HG03571 (cell line): Measurements from ENCODE around the gene ZNF627.
A peak's percentile ranks its signal among the peaks of the same experiment; 100 is the strongest.
"Not testable (repeated sequence)": the region's sequence is repeated elsewhere in the genome, so short reads cannot be mapped to it uniquely, and the experiment has no call there.

Experiments
- ATAC-seq: cut with Tn5 transposase; IDR thresholded peaks from one replicate; pipeline ENCODE4 v1.9.1; 2021; ENCODE audit not compliant: unreplicated experiment

Gene ZNF627

DNA sequence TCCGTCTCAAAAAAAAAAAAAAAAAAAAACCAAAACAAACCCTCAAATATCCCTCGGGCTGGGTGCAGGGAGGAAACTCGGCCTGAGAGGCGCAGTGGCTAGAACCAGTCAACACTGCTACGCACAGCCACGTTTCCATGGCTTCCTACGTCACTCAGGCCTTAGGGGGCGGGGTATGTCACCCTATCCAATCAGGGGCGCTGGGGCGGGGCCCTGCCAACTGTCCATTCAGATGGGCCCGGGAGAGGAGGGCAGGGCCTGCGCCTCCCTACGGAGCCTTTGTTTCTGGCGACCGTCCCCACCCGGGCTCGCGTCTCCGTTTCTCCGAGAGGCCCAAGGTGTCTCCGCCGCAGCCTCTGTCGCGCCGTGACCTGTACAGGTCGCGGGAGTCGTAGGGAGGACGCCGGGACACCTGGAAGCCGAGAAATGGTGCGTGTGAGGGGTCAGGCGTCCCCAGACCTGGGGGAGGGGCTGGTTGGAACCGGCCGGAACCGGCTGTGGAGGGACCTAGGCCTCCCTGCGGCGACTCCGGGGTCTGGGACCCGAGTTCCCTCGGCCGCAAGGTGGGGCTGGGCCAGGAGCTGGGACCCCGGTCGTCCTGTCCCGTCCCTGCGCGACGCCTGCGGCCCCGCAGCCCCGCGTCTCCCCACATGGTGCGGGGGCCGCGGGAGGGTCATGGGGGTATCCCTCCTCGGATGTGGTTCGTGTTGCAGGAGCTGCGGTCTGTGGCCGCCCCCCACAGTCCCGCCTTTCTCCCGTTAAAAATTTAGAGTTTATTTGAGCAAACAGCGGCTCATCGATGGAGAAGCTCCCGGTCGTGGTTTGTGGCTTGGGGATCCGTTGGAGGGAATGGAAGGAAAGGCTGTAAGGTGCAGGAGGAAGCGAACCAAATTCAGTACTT is at the start of gene ZNF627:
TSS of gene ZNF627 (plus strand) at position 282 of the 901 bp plus-strand sequence. CDS start at position 427, 145 bp downstream.
- ATAC-seq: peak; percentile 97

DNA sequence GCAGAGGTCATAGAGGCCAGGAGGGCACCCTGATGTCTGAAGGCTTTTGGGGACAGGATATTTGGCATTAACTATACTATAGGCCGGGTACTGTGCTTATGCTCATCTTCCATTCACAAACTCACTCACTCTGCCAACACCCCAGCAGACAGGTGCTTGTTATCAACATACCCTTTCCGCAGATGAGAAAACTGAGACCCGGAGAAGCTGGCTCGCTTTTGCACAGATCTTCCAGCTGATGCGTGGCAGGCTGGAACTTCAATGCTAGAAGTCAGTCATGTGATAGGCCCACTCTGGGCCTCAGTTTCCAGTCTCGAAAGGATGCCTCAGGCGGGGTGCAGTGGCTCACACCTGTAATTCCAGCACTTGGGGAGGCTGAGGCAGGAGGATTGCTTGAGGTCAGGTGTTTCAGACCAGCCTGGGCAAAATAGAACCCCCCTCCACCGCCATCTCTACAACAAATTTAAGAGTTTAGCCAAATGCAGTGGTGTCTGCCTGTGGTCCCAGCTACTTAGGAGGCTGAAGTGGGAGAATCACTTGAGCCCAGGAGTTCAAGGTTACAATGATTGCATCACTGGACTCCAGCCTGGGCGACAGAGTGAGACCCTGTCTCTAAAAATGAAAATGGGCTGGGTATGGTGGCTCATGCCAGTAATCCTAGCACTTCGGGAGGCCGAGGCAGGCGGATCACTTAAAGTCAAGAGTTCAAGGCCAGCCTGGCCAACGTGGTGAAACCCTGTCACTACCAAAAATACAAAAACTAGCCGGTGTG is 49.2 kb upstream of the ZNF627 start:
- no peak for ATAC-seq

DNA sequence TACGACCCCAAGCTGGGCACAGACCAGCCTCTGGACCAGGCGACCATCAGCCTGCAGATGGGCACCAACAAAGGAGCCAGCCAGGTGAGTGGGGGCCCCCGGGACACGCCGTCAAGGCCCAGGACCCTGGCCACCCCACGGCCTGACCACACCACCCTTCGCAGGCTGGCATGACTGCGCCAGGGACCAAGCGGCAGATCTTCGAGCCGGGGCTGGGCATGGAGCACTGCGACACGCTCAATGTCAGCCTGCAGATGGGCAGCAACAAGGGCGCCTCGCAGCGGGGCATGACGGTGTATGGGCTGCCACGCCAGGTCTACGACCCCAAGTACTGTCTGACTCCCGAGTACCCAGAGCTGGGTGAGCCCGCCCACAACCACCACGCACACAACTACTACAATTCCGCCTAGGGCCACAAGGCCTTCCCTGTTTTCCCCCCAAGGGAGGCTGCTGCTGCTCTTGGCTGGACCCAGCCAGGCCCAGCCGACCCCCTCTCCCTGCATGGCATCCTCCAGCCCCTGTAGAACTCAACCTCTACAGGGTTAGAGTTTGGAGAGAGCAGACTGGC is 47.8 kb upstream of the ZNF627 start:
- ATAC-seq: no peak

DNA sequence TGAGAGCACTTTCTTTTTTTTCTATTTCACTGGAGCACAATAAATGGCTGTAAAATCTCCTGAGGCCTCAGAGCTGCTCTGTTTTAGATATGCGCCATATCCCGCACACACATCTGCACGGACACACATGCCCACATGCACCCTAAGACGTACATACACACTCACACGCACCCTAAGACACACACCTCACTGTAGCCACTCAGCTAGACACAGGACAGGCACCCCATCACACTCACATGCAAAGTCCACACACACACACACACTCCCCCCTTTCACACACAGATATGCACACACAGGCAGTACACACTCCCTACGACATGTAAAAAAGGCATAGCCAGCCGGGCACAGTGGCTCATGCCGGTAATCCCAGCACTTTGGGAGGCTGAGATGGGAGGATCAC is 47.0 kb upstream of the ZNF627 start:
- no peak for ATAC-seq

DNA sequence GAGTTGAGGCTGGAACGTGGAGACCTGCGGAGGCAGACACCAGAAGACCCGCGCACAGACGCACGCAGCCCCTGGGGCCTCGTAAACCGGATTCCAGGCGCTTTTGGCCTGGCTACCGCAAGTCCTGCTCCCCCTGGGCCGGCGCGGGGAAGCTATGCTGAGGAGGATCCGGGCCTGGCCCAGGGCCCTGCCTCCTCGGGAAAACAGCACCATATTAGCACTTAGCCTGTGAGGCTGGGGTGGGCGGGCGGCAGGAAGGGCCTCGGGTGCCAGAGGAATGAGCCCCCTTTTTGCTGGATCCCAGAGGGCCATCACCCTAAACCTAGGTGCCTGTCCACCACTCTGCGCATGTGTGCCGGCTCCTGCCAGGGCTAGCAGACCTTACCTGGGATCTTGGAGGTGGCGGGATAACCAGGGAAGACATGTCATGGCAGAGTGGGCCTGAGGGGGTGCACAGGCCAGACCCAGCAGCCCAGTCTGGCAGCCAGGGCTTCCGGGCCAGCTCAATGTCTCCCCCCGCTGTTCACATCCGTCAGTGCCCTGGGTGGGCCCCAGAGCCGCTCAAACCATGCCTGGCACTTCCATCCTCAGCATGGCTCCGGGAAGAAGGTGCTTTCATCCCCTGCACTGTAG is 45.6 kb upstream of the ZNF627 start:
- no peak for ATAC-seq

DNA sequence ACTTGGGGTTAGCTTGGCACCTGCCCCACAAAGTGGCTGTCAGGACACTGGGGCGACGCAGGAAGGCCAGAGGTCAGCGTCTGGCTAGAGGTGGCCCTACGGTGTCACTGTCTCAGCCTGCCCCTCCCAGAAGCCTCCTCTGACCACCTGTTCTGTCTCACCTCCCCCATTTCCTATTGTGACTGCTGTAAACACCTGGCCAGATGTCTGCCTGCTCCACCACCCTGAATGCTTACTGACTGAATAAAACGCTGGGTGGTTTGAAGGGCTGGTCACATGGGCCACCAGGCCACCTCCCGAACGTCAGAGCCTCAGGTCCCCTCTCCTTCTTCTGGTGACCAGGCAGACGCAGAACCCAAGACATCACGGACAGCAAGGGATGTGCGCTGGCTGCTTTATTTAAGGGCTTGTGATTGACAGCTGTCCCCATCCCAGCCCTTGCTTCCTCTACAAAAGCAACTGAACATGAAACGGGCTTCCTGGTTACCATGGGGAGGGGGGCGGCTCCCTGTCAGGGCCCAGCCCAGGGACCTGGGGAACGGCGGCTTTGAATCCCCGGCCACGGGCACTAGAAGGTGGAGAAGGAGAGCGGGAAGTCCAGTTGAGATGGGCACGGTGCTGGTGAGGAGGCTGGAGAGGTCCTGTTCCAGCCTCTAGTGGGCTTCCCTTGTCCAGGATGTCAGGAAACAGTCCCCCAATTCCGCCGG is 44.5 kb upstream of the ZNF627 start:
- ATAC-seq: no peak

DNA sequence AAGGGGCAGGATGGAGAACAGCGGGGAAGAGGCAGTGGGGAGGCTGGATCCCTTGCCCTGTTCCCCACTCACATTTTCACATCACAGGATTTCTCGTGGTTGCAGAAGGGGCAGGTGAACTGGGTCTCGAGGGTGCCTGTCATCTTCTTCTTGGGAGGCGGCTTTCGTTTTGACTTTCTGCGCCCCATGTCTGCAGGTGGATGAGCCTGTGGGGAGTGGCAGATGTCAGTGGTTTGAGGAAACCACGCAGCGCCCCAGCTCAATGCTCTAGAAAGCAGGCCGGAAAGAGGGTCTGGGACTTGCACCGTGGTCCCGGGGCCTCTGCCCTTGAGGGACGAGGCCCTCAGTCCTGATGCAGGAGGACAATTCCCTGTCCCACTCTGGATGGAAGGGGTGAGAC is 43.1 kb upstream of the ZNF627 start:
- ATAC-seq: no peak

DNA sequence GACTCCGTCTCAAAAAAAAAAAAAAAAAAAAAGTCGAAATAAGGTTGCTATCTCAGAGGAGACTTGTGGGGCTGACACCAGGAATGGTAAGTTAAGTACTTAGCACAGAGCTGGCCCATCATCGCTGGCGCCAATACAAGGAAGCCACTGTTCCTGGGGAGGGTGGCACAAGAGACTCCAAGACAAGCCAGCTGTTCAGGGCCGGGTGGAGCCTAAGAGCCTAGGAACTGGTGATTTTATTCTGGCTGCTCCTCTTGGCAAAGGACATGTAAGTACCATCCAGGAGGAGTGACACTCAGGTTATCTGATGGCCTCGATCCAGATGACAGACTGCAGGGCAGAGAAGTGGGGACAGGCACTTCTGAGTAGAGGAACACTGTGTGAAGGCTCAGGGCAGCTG is 42.0 kb upstream of the ZNF627 start:
- ATAC-seq: no peak

DNA sequence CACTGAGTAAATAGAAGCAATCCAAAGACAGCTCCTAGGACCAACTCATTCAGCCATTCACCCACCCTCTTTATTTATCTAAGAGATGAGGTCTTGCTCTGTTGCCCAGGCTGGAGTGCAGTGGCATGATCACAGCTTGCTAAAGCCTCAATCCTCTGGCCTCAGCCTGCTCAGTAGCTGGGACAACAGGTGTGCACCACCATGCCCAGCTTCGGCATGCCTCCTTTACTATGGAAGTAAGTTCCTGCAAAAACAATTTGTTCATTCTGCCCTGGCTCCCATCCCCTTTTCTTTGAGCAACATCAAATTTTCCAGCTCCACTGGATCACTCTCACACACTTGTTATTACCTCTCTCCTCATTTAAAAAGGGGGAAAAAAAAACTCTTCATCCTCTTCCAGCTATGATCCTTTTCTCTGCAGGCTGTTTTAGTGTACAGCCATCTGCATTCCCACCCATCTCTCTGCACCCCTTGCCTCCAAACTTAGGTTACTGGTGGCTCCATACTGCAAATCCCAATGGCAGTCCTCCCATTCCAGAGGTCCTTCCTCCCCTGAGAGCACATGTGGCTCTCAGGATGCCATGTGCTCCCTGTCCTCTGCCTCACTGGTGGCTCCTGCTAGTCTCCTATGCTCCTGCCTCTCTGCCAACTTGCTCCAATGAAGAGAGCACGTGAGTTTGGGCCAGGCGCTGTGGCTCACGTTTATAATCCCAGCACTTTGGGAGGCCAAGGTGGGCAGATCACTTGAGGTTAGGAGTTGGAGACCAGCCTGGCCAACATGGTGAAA is 40.5 kb upstream of the ZNF627 start:
- ATAC-seq: no peak

DNA sequence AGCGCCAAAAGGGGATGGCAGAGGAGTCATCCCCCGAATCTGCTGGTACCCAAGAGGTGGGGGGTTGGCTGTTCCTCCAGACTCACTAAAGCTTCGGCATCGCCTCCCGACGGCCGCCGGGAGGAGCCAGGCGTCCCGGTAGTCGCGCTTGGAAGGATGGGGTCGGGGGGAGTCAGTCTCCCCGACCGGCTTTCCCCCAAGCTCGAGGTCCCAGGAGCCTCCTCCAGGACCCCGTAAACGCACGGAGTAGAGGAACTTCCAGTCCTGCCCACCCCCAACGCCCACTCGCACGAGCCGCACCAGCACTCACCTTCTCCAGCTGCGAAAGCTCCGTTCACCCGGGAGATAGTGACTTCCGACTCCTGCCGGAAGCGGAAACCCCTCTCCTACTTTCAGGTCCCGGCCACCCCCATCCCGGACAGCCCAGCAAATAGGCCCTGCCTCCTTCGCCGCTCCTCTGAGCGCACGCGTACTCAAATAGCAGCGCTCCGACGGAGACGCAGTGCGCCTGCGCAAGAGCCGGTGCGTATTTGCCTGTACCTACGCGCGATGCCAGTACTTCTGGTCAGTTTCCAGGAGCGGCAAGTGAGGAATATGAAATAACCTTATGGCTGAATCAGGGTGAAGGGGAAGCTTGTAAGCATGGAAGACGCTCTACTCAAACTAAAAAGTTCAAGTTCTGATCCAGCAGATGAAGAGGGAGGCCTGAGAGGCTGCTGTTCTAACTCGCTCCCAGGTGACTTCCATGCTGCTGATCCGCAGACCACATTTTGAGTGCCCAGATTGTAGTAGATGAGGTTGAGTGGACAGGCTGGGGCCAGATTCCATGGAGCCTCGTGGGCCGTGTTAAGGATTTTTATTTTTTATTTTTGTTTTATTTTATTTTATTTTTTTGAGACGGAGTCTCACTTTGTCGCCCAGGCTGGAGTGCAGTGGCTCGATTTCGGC is 38.1 kb upstream of the ZNF627 start, which contains the start of gene ELOF1:
TSS of gene ELOF1 (minus strand) at position 350 of the 948 bp plus-strand sequence. CDS start 4,883 bp downstream, outside the sequence.
- ATAC-seq: no peak

DNA sequence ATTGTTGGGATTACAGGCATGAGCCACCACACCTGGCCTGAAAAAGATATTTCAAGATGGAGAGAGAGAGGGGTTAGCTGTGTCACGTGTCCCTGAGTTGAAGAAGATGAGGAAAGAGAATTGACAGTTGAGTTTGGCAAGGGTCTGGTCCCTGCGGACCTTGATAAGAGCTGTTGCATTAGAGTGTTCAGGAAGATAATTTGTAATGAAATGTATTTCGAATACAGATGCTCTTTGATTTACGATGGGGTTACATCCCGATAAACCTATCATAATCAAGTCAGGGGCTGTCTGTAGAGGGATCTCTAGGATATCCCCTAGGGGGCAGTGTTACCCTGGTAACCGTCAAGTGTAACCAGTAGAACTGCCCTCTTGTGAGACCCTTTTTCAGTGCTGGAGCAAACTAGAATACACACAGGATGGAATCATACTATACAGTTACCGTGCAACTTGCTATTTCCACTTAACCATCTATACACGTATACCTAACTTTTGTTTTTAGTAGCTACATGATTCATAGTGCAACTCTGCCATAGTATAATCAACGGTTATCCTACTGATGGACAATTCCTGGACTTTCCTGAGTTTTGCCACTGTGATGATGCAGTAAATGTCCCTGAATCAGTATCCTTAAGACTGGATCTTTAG is 36.8 kb upstream of the ZNF627 start:
- peak; percentile 46 for ATAC-seq

DNA sequence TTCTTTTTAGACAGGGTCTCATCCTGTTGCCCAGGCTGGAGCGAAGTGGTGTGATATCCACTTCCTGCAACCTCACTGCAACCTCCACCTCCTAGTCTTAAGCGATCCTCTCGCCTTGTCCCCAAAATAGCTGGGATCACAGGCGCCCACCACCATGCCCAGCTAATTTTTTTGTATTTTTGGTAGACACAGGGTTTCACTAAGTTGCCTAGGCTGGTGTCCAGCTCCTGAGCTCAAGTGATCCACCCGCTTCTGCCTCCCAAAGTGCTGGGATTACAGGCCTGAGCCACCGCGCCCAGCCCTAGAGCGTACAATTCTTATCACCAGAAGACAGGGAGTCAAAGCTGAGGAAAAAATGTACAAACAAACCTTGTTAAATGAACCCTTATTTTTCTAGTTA is 33.8 kb upstream of the ZNF627 start:
- ATAC-seq: no peak

DNA sequence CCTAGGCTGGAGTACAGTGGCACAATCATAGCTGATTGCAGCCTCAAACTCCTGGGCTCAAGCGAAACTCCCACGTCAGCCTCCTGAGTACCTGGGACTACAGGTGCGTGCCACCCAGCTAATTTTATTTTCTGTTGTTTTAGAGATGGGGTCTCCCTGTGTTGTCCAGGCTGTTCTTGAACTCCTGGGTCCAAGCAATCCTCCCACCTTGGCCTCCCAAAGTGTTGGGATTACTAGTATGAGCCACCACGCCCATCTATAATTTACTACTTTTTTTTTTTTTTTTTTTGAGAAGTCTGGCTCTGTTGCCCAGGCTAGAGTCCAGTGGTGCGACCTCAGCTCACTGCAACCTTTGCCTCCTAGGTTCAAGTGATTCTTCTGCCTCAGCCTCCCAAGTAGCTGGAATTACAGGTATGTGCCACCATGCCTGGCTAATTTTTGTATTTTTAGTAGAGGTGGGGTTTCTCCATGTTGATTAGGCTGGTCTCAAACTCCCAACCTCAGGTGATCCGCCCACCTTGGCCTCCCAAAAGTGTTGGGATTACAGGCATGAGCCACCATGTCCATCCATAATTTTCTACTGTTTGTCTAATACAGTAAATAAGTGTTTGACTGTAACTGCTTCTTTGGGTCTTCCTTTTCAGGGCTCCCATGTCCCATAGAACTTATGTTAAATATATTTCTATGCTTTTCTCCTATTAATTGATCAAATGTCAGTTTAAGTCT is 33.0 kb upstream of the ZNF627 start:
- ATAC-seq: not testable (repeated sequence)

DNA sequence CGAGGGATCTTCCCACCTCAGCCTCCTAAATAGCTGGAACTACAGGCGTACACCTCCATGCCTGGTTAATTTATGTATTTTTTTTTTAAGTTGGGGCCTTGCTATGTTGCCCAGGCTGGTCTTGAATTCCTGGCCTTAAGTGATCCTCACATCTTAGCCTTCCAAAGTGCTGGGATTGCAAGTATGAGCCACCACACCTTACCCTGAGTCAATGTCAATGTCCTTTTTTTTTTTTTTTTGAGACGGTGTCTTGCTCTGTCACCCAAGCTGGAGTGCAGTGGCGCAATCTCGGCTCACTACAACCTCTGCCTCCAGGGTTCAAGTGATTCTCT is 31.7 kb upstream of the ZNF627 start:
- not testable (repeated sequence) for ATAC-seq

DNA sequence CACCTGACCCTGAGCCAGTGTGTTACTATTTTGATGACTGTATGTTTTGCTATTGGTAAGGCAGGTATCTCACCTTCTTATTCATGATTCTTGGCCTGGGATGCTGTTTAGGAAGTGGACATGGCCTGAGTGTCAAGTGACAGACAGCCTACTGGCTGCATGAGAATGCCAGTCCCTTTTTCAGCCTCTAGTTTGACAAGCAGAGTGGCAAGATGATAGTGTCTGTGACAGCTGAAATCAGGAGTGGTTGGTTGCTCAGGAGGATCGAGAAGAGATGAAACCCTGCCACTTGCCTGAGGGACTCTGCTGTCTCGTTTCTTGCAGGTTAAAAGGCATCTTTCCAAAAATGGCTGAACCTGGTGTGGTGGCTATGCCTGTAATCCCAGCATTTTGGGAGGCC is 31.1 kb upstream of the ZNF627 start:
- ATAC-seq: no peak

DNA sequence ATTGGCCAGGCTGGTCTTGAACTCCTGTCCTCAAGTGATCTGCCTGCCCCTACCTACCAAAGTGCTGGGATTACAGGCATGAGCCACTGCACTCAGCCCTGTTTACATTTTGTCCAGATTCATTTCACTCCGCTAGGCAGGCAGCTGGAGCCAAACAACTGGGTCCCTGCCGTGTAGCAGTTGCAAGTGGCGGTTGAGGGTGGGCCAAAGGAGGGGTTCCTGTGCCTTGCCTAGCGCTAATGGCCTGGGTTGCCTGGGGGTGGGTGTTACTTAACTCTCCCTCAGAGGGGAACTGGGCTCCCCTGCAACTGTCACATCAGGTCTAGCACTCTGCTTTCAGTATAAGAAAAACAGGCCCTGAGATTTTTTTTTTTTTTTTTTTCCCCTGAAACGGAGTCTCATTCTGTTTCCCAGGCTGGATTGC is 27.2 kb upstream of the ZNF627 start:
- no peak for ATAC-seq

DNA sequence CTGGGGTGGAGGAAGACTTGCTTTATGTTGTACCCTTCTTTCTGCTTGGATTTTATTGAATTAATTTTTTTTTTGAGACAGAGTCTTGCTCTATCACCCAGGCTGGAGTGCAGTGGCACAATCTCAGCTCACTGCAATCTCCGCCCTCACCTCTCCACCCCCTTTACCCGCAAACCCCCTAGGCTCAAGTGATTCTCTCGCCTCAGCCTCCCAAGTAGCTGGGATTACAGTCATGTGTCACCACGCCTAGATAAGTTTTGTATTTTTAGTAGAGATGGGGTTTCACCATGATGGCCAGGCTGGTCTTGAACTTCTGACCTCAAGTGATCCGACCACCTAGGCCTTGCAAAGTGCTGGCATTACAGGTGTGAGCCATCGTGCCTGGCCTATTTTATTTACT is 23.9 kb upstream of the ZNF627 start:
- ATAC-seq: not testable (repeated sequence)

DNA sequence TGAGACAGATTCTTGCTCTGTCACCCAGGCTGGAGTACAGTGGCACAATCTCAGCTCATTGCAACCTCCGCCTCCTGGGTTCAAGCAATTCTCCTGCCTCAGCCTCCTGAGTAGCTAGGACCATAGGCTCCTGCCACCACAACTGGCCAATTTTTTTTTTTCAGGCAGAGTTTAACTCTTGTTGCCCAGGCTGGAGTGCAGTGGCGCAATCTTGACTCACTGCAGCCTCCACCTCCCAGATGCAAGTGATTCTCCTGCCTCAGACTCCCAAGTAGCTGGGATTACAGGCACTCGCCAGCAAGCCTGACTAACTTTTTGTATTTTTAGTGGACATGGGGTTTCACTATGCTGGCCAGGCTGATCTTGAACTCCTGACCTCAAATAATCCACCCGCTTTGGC is 23.5 kb upstream of the ZNF627 start:
- ATAC-seq: not testable (repeated sequence)
